H7 (cell line): Measurements from ENCODE around the gene NOPCHAP1. TPM values are rescaled to one million over a fixed set of nuclear protein-coding genes. Genes with fewer than 3 reads are reported as not detected.
"Not testable (repeated sequence)": the region's sequence is repeated elsewhere in the genome, so short reads cannot be mapped to it uniquely, and the experiment has no call there.

Source experiments
- DNase-seq: peaks from one replicate; pipeline ENCODE4 v3.0.0; 2012
- H3K27me3 ChIP-seq: 2 replicates; pipeline ENCODE4 v1.6.0; 2011; ENCODE audit warnings: mild to moderate bottlenecking, low read length; ENCODE audit not compliant: control insufficient read depth, insufficient read depth
- H3K36me3 ChIP-seq: replicated peaks from 2 replicates; pipeline ENCODE4 v1.5.1; 2011; ENCODE audit warnings: low read length; ENCODE audit not compliant: control insufficient read depth, insufficient read depth
- H3K4me3 ChIP-seq: 2 replicates; pipeline ENCODE4 v1.5.1; 2011; ENCODE audit warnings: low read depth, mild to moderate bottlenecking, control low read depth, low read length, moderate library complexity; ENCODE audit not compliant: insufficient read depth
- total RNA-seq: library from RNA; depleted of rRNA; stranded (reverse); fragments of >200 nt; shearing (Covaris generic); gene quantifications from 2 replicates; pipeline ENCODE4 v1.2.3, GENCODE V29; 2014

Gene NOPCHAP1
- total RNA-seq, 1 experiment from 2014 or later = 17.5 TPM

GRCh38 chr12:104977688-104978087 is 8.4 kb upstream of the NOPCHAP1 start:
- H3K36me3 ChIP-seq, H3K27me3 ChIP-seq, DNase-seq, H3K4me3 ChIP-seq: not testable (repeated sequence)

- H3K27me3 ChIP-seq = no peaks in the 10 kb centered on the region
- peaks cover 3% of the 10 kb centered on the region for H3K36me3 ChIP-seq
- H3K4me3 ChIP-seq = no peak overlapping the region
- DNase-seq = no peak
Measured at GRCh38 chr12:104985206-104985605, 910 bp upstream of the NOPCHAP1 start.

DNA sequence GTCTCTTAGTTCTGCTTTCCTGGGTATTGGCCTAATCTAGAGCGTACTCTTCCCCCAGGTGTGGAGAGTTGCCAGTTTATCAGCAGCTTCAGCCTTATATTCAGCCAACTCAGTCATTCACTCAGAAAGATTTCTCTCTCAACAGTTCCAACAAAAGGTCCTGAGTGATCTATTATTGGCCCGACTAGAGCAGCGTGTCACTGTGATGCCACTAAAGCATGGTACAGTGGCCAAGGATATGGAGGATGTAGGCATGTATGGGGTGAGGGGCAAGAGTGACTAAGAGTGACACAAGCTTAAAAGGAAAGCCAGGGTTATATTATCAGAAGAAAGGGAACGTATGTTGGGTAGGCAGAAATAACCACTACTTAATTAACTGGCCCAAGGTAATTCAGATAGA is 4.8 kb downstream of the NOPCHAP1 start:
- no peak for DNase-seq
- no peaks in the 10 kb centered on the region for H3K27me3 ChIP-seq
- no peak overlapping the region for H3K4me3 ChIP-seq
- peaks cover 25% of the 10 kb centered on the region for H3K36me3 ChIP-seq

DNA sequence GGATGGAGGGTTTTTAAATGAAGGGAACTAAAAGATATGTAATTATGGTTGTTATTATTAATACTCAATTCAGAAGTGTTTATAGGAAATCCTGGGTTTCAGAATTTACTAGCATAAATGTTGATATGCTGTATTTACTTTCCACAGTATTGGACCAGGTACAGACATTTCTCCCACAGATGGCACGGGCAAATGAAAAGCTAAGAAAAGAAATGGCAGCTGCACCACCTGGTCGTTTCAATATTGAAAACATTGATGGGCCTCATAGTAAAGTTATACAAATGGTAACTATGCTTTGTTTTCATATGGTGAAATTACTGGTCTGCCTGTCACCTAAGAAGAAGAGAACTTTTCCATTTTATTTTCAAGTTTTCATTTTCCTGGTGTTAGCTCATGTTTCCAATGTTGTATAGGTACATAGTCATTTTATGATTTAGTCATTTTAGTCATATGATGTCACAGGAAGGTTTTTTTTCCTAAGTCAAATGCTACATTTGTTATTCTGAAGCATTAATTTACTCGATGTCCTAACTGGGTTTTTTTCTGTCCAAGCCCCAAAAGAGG is 5.5 kb downstream of the NOPCHAP1 start:
- Histone ChIP-seq H3K4me3 (no peak overlapping the region), H3K36me3 (peaks cover 27% of the 10 kb centered on the region)
- DNase-seq = no peak

GRCh38 chr12:104994336-104994735 is 8.2 kb downstream of the NOPCHAP1 start:
- peaks cover 25% of the 10 kb centered on the region for H3K36me3 ChIP-seq
- H3K27me3 ChIP-seq = no peaks in the 10 kb centered on the region
- H3K4me3 ChIP-seq = no peak overlapping the region
- DNase-seq = no peak

More for the DNA sequence above, 5.5 kb downstream of the NOPCHAP1 start:
- H3K27me3 ChIP-seq = no peaks in the 10 kb centered on the region

- Histone ChIP-seq H3K27me3 (no peaks in the 10 kb centered on the region), H3K36me3 (peaks cover 25% of the 10 kb centered on the region), H3K4me3 (no peak overlapping the region)
- DNase-seq = no peak
Measured at GRCh38 chr12:104997541-104997940, 11.4 kb downstream of the NOPCHAP1 start.

DNA sequence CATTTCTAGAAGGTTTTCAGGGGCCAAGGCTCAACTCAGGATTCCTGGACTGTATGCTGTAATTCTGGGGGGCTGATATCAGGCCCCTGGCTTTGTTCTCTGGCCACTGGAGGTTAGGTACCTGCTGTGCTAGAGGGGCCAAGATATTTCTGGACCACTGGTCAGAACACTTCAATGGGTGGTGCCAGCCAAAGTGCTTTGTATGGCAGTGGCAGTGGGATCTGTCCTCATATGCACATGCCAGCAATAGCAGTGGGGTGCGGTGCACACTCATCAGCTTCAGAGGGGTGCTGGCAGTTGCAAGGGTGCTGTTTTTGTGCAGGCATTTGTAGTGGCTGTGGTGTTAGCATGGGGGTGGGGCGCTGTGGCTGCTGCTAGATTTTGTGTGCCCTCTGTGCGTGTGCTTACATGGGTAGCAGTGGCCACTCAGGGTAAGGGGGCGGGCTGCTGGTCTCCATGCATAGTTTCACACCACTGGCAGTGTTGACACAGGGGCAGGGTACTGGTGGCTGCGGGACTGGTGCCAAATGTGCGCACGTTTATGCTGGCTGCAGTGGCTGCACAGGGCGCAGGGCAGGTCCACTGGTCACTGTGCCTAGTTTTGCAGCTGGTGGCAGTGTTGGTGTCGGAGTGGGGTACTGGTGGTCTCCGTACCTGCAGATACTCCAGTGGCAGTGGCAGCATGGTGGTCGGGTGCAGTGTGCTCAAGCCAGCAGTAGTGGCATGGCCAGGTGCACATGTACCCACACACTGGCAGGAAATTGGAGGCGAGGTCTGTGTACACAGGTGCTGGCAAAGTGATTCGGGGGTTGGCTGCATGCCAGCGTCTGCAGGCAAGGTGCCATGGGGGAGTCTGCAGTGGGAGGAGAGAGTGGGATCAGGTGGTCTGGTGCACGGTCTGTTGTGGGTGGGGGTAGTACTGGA is 12.6 kb downstream of the NOPCHAP1 start:
- Histone ChIP-seq H3K27me3 (no peaks in the 10 kb centered on the region), H3K36me3 (peaks cover 20% of the 10 kb centered on the region), H3K4me3 (no peak overlapping the region)
- DNase-seq = no peak

GRCh38 chr12:104999347-104999685 is 13.2 kb downstream of the NOPCHAP1 start:
- Histone ChIP-seq H3K27me3 (no peaks in the 10 kb centered on the region), H3K4me3 (no peak overlapping the region), H3K36me3 (peaks cover 20% of the 10 kb centered on the region)
- no peak for DNase-seq

DNA sequence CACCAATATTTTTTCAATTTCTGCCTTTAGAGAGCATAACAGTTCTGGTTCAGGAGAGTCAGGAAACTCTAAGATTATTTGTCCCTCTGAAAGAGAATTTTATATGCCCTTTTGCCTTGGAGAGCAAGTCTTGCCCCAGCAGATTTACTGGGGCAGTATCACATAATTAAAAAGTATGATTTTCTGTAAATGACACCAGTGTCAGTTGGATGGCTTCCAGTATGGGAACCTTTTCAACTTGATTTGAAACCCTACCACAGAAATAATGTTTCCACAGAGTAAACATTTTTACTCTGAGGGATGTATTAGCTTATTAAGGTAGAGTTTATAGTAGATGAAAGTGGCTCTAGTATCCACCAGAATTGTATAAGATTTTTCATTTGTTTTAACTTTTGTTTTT is 15.4 kb downstream of the NOPCHAP1 start:
- peaks cover 13% of the 10 kb centered on the region for H3K36me3 ChIP-seq
- H3K4me3 ChIP-seq = no peak overlapping the region
- H3K27me3 ChIP-seq = no peaks in the 10 kb centered on the region
- no peak for DNase-seq

- Histone ChIP-seq H3K27me3 (no peaks in the 10 kb centered on the region), H3K36me3 (no peaks in the 10 kb centered on the region; the same call in 1 of the 2 replicates), H3K4me3 (no peak overlapping the region)
- no peak for DNase-seq
Measured at GRCh38 chr12:105013892-105014291, 27.8 kb downstream of the NOPCHAP1 start.

DNA sequence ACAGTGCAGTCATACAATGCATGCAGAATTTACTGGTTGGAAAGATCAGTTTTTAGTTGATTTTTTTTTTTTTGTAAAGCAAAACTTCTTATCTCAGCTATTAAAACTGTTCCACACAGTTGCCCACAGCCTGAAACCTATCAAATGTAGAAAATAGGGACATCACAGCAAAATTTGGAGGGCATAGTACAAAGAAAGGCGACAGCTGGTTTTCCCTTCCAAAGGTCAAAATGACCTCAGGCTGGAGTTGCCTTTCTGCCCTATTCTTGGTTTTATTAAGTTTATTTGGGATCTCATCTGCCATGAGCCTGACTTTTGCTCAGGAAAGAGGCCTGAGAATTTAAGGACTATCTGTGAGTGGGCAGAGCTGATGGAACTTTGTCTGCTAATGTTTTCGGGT is 28.5 kb downstream of the NOPCHAP1 start:
- Histone ChIP-seq H3K27me3 (no peaks in the 10 kb centered on the region), H3K4me3 (no peak overlapping the region), H3K36me3 (no peaks in the 10 kb centered on the region; the same call in 1 of the 2 replicates)
- DNase-seq = no peak

DNA sequence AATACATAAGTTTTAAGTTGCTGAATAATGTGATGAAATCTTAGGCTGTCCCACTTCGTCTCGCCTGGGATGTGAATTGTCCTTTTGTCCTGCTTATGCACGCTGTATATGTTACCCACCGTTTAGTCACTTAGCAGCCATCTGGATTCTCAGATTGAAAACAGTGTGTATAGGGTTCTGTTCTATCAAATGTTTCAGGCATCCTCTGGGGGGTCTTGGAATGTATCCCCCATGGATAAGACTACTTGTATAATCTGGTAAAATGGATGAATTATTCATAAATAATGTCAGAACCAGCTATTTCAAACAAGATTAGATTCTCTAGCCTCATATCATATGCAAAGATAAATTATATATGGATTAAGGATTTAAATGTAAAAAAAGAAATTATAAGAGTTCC is 29.4 kb downstream of the NOPCHAP1 start:
- H3K36me3 ChIP-seq = no peaks in the 10 kb centered on the region; the same call in 1 of the 2 replicates
- no peak for DNase-seq
- no peaks in the 10 kb centered on the region for H3K27me3 ChIP-seq
- H3K4me3 ChIP-seq = no peak overlapping the region

DNA sequence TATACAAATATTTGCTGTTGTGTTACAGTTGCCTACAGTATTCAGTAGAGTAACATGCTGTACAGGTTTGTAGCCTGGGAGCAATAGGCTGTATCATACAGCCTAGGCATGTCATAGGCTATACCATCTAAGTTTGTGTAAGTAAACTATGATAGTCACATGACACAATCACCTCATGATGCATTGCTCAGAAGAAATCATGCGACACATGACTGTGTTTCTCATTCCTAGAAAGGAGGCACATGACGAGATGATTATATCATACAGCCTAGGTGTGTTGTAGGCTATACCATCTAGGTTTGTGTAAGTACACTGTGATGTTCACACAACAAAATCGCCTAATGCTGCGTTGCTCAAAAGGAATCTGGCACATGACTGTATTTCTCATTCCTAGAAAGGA is 31.9 kb downstream of the NOPCHAP1 start:
- no peak for DNase-seq
- H3K4me3 ChIP-seq = no peak overlapping the region
- no peaks in the 10 kb centered on the region for H3K27me3 ChIP-seq

DNA sequence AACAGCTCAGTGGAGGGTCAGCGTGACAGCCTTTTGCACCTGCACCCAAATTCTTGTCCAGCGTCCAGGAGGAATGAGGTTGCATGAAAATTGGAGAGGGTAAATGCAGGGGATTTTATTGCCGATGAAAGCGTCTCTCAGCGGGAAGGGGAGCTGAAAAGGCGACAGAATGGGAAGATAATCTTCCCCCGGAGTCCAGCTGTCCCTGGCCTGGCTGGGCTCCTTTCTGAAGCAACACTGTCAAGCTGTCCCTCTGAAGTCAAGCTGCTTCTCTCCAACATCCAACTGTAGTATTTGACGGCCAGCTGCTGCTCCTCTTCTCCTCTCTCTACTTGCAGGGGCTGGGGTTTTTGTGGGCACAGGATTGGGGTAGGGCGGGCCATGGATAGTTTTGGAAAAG is 32.7 kb downstream of the NOPCHAP1 start:
- no peaks in the 10 kb centered on the region for H3K27me3 ChIP-seq
- H3K4me3 ChIP-seq = no peak overlapping the region
- no peaks in the 10 kb centered on the region for H3K36me3 ChIP-seq
- no peak for DNase-seq

More for the DNA sequence above, 31.9 kb downstream of the NOPCHAP1 start:
- H3K36me3 ChIP-seq = no peaks in the 10 kb centered on the region; the same call in 1 of the 2 replicates

DNA sequence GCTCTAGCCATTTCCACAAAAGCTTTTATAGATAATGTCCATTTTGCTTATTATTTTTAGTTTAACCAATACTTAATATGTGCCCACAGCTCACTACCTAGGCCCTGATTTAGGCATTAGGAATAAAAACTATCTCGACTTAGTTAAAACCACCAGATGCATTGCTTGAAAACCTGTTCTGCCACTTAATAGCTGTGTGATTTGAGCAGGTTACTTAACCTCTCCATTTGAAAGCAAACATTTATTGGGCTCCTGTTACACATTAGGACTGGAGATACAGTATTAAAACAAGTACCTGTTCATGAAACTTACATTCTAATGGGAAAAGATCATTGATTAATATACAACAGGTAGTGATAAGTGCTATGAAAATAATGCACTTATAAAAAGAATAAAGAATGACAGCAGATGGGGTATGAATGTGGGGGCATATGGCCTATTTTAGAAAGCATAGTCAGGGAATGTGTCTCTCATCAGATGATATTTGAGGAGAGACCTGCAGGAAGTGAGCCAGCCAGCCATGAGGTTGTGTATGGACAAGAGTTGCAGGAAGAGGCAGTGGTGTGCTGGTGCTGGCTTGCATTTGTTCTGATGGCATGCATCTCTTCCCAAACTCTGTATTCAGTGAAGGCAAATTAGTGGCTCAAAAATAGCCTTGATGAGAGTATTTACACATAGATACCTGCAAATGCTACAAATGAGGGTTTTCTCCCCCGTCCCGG is 34.3 kb downstream of the NOPCHAP1 start:
- Histone ChIP-seq H3K27me3 (no peaks in the 10 kb centered on the region), H3K4me3 (no peak overlapping the region), H3K36me3 (no peaks in the 10 kb centered on the region)
- DNase-seq = no peak
